ENCODE measurements around the gene DDHD1.

The DDHD1 gene

GRCh38 chr14:53152887-53153701 lies at the start of gene DDHD1:
Gene DDHD1 (minus strand): TSS chr14:53153323. CDS start chr14:53153098, 225 bp downstream.
- peak within 1 kb of the TSS; percentile 71 for H3K4me3 ChIP-seq (ENCODE audit: low read depth, low read length)
- in situ Hi-C loops (cut with HindIII; ENCODE audit: low sequenced_read_pairs), result no loop called here
- DNase-seq (ENCODE audit: low read depth), result no peak
- TF ChIP-seq CTCF (IDR thresholded peaks at IDR 0.05; ENCODE audit: low read depth, low read length, missing control alignments), result no peak

GRCh38 chr14:53195949-53196348 lies 42.8 kb upstream of the DDHD1 start:
- TF ChIP-seq CTCF (IDR thresholded peaks at IDR 0.05; ENCODE audit: low read depth, low read length, missing control alignments), result no peak
- in situ Hi-C loops (cut with HindIII; ENCODE audit: low sequenced_read_pairs), result no loop called here
- DNase-seq (ENCODE audit: low read depth), result no peak
- H3K4me3 ChIP-seq (ENCODE audit: low read depth, low read length), result no peak overlapping the region

DNA sequence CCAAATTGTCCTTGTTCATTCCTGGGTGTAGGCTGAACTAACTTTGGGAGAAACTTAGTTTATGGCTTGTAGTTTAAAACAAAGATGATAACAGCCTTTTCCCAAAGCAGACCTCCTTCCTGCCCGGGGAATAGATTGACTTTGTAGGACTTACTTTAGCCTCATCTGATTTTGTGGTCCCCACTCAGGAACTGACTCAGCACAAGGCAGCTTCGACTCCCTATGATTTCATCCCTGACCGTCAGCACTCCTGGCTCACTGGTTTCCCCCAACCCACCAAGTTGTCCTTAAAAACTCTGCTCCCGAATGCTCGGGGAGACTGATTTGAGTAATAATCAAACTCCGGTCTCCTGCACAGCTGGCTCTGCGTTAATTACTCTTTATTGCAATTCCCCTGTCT lies 40.1 kb upstream of the DDHD1 start:
- H3K4me3 ChIP-seq (ENCODE audit: low read depth, low read length), result no peak overlapping the region
- no peak for TF ChIP-seq CTCF (IDR thresholded peaks at IDR 0.05; ENCODE audit: low read depth, low read length, missing control alignments)
- in situ Hi-C loops (cut with HindIII; ENCODE audit: low sequenced_read_pairs), result no loop called here
- DNase-seq (ENCODE audit: low read depth), result no peak

DNA sequence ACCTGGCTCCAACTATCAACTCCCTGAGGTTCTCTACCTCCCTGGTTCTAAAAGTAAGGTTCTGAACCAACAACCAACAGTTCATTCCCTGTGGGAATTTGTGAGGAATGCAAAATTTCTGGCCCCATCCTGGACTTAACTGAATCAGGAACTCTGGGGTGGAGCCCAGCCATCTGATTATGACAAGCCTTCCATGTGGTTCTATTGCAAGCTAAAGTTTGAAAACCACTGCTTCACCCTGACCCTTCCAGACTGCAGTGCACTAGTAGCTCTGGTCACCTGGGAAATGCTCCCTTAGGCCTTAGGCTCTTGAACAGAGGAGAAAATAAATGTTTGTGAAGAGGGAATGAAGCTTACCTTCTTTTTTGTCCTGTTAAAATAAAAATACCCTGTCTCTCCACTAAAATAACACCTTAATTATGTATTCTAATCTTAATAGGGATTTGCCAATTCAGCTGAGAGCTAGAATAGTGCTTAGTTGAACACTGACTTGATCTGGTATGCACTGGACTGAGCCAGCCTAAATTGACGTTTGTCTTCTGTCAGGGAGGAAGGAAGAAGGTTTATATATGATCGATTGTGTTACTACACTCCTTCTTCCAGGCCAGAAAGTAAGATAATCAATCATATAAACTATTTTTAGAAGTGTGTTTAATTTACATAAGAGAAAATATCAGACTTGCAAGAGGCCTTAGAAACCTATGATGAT lies 39.1 kb upstream of the DDHD1 start:
- no peak for TF ChIP-seq CTCF (IDR thresholded peaks at IDR 0.05; ENCODE audit: low read depth, low read length, missing control alignments)
- no peak for DNase-seq (ENCODE audit: low read depth)
- H3K4me3 ChIP-seq (ENCODE audit: low read depth, low read length), result no peak overlapping the region
- in situ Hi-C loops (cut with HindIII; ENCODE audit: low sequenced_read_pairs), result no loop called here

DNA sequence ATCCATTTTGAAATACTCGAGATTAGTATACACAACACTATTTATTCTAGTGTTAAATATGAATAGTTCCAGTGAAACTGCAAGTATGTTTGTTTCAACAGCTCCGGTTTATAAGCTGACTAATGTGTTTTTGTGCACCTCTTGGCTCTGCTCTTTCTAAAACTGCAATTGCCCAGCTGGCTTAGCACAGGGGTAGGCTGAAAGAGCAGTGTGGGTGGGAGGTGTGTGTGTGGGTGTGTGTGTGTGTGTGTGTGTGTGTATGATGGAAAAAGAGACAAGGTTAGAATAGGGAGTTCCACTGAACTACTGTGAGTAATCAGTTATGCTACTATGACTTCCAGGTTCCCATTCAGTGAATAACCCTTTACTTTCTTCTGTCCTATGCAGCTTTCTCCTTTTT lies 37.8 kb upstream of the DDHD1 start:
- DNase-seq (ENCODE audit: low read depth), result no peak
- H3K4me3 ChIP-seq (ENCODE audit: low read depth, low read length), result no peak overlapping the region
- TF ChIP-seq CTCF (IDR thresholded peaks at IDR 0.05; ENCODE audit: low read depth, low read length, missing control alignments), result no peak
- in situ Hi-C loops (cut with HindIII; ENCODE audit: low sequenced_read_pairs), result no loop called here

GRCh38 chr14:53187921-53188463 lies 34.9 kb upstream of the DDHD1 start:
- no peak for TF ChIP-seq CTCF (IDR thresholded peaks at IDR 0.05; ENCODE audit: low read depth, low read length, missing control alignments)
- DNase-seq (ENCODE audit: low read depth), result no peak
- in situ Hi-C loops (cut with HindIII; ENCODE audit: low sequenced_read_pairs), result no loop called here
- no peak overlapping the region for H3K4me3 ChIP-seq (ENCODE audit: low read depth, low read length)
